HG03066 (cell line): ENCODE results near the gene MMRN2.
"Not testable (repeated sequence)": the region's sequence is repeated elsewhere in the genome, so short reads cannot be mapped to it uniquely, and the experiment has no call there.

Experiments used
- ATAC-seq: cut with Tn5 transposase; IDR thresholded peaks from one replicate; pipeline ENCODE4 v1.9.1; 2021; ENCODE audit warnings: low read depth; ENCODE audit not compliant: unreplicated experiment

Gene MMRN2

GRCh38 chr10:86956848-86957448 is 467 bp downstream of the MMRN2 start:
- ATAC-seq = no peak

DNA sequence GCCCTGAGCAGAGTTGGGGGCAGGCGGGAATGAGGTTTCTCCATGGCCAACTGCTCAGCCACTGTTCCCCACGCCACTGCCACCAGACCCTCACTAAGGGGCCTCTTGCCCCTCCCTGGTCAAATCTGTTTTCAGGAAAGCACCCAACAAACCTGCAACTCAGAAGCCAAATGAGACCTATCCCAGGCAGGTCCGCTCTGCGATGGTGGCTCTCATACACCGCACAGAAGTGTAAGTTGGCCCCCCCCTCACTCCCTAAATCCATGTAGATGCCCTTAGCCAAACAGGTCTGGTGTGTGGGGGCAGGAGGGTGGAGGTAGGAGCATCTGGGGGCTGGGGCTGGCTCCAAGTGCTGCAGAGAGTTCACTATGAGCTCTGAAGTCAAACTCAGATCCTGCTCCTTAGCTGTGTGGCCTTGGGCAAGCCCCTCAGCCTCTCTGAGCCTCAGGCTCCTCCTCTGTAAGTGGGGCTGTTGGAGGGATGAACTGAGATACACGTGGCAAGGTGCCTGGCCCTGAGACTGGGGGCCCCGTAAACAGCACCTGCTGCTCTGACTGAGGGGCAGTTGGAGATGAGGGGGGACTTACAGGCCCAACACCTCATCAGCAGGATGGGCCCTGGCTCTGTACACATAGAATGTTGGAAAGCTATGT is 1.1 kb downstream of the MMRN2 start:
- ATAC-seq = no peak

DNA sequence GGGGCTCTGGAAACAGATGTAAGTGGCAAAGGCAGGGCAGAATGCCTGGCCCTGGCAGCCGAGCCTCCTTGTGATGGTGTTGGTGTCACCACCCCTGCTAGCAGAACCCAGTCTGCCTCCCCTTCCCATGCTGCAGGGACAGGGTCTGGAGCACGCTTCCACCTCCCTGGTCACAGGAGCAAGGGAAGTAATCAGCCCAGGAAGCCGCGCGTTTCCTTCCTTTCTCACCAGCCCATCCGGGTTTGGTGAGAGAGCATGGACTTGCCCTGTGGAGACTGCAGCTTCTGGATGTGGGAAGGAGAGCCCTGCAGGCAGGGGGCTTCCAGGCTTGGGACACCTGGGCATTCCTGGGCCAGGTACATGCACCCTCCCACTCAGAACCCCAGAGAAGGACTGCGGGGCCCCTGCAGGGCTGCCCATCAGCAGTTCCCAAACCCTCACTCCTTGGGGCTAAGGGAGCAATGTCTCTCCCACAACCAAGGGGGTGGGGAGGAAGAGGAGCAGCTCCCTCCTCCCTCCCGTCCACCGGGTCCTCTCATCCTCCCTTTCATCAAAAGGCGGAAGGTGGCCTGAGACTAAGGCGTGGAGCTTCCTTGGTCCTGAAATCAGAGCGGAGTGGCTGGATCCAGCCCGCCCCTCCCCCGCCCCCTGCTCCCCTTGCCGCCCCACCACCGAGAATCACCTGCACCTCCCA is 1.8 kb downstream of the MMRN2 start:
- ATAC-seq = no peak

- ATAC-seq = no peak
Observed at GRCh38 chr10:86954681-86955500, 2.5 kb downstream of the MMRN2 start.

GRCh38 chr10:86953747-86954680 is 3.4 kb downstream of the MMRN2 start:
- ATAC-seq = no peak

DNA sequence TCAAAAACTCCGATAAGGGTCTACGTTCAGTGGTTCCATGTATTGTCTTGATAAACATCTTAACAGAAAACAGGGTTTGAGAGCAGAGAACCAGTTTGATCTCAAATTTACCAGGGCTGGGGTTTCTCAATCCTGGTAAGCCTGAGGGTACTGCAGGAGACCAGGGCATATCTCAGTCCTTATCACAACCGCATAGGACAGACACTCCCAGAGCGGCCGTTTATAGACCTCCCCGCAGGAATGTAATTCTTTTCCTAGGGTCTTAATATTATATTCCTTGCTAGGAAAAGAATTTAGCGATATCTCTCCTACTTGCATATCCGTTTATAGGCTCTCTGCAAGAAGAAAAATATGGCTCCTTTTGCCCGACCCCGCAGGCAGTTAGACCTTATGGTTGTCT is 4.7 kb downstream of the MMRN2 start:
- not testable (repeated sequence) for ATAC-seq

DNA sequence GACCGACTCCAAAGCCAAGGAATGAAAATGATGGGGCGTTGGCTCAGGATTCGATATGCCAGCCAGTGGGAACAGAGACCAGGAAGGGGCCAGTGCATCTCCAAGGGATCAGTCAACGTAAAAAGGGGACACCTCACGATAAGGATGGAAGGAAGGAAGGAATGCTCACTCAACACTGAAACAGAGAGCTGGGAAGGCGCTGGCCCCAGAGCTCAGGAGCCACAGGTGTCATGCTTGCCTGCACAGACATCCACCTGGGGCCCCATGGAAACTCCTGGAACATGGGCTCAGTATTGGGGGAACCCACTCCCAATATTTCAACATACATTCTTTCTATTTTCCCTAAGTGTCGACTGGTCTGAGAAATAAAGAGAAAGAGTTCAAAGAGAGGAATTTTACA is 5.3 kb downstream of the MMRN2 start:
- no peak for ATAC-seq

DNA sequence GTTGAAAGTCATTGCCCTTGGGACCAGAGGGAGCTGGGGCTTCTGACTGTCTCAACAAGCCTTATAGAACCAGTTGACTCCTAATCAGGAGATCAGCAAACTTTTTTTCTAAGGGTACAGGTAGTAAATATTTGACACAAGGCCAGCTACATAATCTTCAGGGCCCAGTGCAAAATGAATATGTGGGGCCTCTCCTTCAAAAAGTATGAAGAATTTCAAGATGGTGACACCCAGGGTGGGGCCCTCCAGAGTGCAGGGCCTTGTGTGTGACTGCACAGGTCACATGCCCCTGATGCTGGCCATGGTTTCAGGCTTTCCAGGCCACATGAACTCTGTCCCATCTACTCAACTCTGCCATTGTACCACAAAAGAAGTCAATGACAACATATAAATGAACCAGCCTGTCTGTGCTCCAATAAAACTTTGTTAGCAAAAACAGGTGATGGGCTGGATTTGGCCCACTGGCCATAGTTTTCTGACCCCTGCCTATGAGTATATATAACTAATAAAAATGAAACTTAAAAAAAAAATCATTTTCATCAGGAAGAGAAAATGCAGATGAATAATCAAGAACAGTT is 6.1 kb downstream of the MMRN2 start:
- no peak for ATAC-seq

DNA sequence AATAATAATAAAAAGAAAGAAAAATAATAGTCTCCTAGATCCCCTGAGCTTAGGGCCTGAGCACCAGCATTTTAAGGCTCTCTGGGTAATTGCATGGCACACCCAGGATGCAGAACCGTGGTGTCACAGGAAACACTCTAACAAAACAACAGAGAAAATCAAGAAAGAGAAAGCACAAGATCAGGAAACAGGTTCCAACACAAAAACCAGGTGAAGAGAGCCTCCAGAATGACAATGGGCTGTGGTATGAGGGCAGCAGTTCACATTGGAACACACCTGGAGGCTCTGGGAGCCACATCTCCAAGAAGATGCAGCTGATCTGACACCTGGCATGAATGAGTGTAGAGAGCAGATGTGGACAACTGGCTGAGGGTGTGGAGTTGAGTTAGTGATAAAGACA is 7.1 kb downstream of the MMRN2 start:
- ATAC-seq = no peak

GRCh38 chr10:86947806-86948205 is 9.6 kb downstream of the MMRN2 start:
- ATAC-seq = not testable (repeated sequence)

DNA sequence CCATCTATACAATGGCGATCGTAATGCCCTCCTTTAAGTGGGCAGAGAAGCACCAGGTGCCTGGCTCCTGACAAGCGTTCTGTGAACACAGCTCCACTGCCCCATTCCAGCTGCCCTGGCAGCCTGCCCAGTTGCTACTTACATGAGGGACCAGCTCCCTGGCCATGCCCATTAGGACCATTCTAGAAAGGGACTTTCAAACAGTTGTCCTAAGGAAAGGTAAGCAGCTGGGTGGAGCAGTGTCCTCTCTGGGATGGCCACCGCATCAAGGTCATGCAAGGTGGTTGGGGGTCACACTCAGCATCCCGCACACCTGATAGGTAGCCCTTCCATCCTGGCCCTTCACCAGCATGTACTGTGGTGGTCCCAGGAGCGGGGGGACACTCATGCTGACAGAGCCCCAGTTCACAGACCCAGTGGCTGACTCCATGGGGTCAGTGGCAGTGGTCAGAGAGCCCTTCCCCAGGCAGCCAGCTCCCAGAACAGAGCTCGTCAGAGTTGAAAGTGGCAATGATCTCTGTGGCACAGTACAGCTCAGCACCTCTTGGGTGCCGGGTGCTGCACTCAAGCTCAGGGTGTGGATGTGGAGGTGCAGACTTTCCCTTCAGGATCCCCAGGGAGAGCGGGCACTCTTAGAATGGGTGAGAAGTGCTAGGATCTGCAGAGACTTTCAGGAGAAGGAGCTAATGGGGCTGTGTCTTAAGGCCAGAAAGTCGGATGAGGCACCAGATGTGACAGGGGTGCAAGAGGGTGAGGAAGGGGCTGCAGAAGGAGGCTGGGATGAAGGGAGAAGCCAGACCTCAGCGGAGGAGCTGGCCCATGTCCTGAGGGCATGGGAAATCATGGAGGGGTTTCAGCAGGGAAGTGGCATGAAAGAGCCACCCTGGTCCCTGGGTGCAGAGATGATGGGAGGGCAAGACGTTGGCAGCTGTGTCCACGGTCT is 10.9 kb downstream of the MMRN2 start:
- ATAC-seq = no peak

- no peak for ATAC-seq
Observed at GRCh38 chr10:86945361-86946212, 11.8 kb downstream of the MMRN2 start.

DNA sequence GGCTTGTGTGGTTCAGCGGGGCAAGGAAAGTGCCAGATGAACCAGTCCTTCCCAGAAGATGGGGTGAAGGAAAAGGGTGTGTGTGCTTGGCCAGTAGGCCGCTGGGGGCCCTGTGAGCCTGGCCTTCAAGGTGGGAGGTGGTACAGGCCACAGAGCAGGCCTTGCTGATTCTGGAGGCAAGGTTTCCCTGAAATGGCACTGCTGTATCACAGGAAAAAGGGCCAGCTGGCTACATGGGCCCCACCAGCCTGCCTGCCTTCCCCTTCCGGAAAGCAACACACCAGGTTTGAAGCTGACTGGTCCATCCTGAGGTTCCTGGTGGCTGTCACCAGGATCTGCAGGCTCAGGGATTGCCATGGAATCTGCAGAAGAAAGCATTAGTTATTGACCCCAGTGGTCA is 12.5 kb downstream of the MMRN2 start:
- ATAC-seq = no peak

- ATAC-seq = no peak
Observed at GRCh38 chr10:86944471-86944870, 12.9 kb downstream of the MMRN2 start.

- ATAC-seq = no peak
Observed at GRCh38 chr10:86944031-86944419, 13.4 kb downstream of the MMRN2 start.

DNA sequence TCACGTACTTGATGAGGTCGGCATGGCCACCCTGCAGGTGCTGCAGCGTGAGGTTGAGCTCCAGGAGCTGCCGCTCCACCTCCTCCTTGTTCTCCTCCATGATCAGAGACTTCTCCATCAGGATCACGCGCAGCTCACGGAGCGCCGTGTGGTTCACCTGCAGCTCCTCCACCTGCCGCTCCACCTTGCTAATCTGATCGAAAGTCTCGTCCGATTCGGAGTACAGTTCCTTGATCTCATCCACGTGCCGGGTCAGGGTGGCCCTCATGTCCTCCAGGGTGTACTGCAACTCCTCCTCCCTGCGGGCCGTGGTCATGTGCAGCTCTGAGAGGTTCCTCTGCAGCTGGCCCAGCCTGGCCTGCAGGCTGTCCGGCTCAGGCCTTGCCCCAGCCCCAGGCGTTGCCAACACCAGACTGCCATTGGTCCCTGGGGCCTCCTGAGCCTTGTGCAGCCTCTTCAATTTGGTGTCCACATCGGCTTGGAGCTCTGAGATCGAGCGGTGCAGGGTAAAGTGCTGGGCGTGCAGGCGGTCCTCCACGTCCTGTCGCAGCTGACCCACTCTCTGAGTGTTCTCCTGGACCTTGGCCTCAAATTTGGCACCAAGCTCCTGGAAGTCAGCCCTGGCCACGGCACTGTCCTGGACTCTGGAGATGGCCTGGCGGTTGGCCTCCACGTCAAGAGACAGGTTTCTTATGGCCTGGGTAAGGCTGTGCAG is 13.9 kb downstream of the MMRN2 start:
- no peak for ATAC-seq
